ENCODE measurements around the gene BFSP2.
"Not testable (repeated sequence)": the region's sequence is repeated elsewhere in the genome, so short reads cannot be mapped to it uniquely, and the experiment has no call there.

Gene BFSP2

DNA sequence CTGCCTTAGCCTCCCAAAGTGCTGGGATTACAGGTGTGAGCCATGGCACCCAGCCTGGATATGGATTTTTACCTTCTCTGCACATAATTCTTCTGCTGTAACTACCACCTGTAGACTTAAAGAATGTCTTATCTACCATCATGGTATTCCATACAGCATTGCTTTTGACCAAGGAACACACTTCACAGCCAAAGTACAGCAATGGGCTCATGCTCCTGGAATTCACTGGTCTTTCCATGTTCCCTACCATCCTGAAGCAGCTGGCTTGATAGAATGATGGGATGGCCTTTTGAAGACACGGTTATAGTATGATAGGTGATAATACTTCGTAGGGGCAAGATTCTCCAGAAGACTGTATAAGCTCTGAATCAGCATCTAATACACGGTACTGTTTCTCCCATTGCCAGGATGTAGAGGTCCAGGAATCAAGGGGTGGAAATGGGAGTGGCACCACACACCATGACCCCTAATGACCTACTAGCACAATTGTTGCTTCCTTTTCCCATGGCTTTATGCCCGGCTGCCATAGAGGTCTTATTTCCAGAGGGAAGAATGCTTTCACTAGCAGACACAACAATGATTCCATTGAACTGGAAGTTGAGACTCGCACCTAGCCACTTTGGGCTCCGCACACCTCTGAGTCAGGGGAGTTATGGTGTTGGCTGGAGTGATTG lies 112.7 kb downstream of the BFSP2 start:
- Mint-ChIP-seq H3K27me3 (ENCODE audit: low read depth, poor library complexity) (no peaks in the 10 kb centered on the region), H3K4me1 (no peaks in the 10 kb centered on the region), H3K4me3 (no peak overlapping the region)

DNA sequence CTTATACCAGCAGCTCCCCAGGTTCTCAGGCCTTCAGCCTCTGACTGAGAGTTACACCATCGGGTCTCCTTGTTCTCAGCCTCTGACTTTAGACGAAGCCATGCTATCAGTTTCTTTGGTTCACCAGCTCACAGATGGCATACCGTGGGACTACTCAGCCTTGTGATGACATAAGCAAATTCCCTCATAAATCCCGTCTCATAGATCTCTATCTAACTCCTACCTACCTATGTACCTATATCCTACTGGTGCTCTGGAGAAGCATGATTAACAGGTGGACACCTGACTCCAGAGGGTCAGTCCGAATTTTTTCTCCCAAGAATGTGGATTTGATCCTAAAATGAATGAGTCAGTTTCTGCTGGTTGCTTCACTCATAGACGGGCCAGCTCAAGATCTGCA lies 114.6 kb downstream of the BFSP2 start:
- no peak for DNase-seq
- no peak overlapping the region for H3K27ac Mint-ChIP-seq
- no peaks in the 10 kb centered on the region for H3K36me3 Mint-ChIP-seq (ENCODE audit: low read depth)
- TF ChIP-seq, protein P1, sequence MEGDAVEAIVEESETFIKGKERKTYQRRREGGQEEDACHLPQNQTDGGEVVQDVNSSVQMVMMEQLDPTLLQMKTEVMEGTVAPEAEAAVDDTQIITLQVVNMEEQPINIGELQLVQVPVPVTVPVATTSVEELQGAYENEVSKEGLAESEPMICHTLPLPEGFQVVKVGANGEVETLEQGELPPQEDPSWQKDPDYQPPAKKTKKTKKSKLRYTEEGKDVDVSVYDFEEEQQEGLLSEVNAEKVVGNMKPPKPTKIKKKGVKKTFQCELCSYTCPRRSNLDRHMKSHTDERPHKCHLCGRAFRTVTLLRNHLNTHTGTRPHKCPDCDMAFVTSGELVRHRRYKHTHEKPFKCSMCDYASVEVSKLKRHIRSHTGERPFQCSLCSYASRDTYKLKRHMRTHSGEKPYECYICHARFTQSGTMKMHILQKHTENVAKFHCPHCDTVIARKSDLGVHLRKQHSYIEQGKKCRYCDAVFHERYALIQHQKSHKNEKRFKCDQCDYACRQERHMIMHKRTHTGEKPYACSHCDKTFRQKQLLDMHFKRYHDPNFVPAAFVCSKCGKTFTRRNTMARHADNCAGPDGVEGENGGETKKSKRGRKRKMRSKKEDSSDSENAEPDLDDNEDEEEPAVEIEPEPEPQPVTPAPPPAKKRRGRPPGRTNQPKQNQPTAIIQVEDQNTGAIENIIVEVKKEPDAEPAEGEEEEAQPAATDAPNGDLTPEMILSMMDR (IDR thresholded peaks at IDR 0.05) = no peak
- no peaks in the 10 kb centered on the region for H3K4me1 Mint-ChIP-seq
- H3K4me3 Mint-ChIP-seq = no peak overlapping the region
- no peaks in the 10 kb centered on the region for H3K9me3 Mint-ChIP-seq
- H3K27me3 Mint-ChIP-seq (ENCODE audit: low read depth, poor library complexity) = no peaks in the 10 kb centered on the region

More for the DNA sequence above, 112.7 kb downstream of the BFSP2 start:
- TF ChIP-seq, protein P1 (IDR thresholded peaks at IDR 0.05) = no peak
- DNase-seq = no peak
- Mint-ChIP-seq H3K9me3 (no peaks in the 10 kb centered on the region), H3K36me3 (ENCODE audit: low read depth) (no peaks in the 10 kb centered on the region), H3K27ac (no peak overlapping the region)

DNA sequence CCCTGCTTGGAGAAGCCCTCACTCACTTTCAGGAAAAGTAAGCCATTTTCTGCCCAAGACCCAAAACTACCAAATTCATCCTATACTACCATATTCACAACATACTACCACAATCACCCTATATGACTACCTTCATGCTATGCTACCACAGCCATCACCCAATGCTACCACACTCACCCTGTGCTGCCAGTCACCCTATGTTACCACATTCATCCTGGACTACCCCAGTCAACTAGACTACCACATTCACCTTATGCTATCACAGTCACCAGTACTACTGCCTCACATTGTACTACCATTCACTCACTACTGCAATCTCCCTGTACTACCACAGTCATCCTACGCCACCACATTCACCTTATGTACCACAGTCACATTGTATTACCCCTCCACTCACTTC lies 115.3 kb downstream of the BFSP2 start:
- TF ChIP-seq, protein P1 (IDR thresholded peaks at IDR 0.05) = no peak
- H3K4me3 Mint-ChIP-seq = no peak overlapping the region
- peaks cover 2% of the 10 kb centered on the region for H3K4me1 Mint-ChIP-seq
- H3K27me3 Mint-ChIP-seq (ENCODE audit: low read depth, poor library complexity) = no peaks in the 10 kb centered on the region
- H3K27ac Mint-ChIP-seq = no peak overlapping the region
- DNase-seq = no peak
- no peaks in the 10 kb centered on the region for H3K36me3 Mint-ChIP-seq (ENCODE audit: low read depth)
- no peaks in the 10 kb centered on the region for H3K9me3 Mint-ChIP-seq

DNA sequence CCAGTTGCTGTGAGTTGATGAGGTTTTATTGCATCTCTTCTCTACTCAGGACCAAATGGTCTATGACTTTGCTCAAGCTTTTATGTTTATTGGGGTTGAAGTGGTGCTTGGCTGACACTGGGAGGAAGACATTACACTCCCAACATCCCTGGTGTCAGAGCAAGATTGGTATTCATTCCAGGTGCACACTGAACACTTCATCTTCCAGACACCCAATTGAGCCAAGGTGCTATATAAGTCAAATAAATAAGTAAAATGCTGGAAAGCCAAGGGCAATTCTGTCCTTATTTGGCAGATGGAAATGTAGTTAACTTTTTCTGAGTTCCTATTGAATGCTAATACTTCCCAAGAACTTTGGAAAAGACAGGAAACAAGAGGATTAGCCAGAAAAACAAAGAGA lies 120.4 kb downstream of the BFSP2 start:
- peaks cover 11% of the 10 kb centered on the region for H3K4me1 Mint-ChIP-seq
- H3K36me3 Mint-ChIP-seq (ENCODE audit: low read depth) = no peaks in the 10 kb centered on the region
- no peak overlapping the region for H3K27ac Mint-ChIP-seq

DNA sequence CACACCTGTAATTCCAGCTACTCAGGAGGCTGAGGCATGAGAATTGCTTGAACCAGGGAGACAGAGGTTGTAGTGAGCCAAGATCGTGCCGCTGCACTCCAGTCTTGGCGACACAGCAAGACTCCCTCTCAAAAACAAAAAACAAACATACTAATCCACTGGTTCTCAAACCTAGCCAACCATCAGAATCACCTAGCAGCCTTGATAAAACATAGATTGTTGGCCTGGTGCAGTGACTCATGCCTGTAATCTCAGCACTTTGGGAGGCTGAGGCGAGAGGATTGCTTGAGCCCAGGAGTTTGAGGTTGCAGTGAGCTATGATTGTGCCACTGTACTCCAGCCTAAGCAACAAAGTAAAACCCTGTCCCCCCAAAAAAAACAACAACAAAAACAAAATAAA lies 121.1 kb downstream of the BFSP2 start:
- H3K27me3 Mint-ChIP-seq (ENCODE audit: low read depth, poor library complexity); H3K36me3 Mint-ChIP-seq (ENCODE audit: low read depth); H3K9me3 Mint-ChIP-seq; H3K27ac Mint-ChIP-seq; DNase-seq; H3K4me3 Mint-ChIP-seq: not testable (repeated sequence)
- H3K4me1 Mint-ChIP-seq = peaks cover 11% of the 10 kb centered on the region

More for the DNA sequence above, 120.4 kb downstream of the BFSP2 start:
- H3K9me3 Mint-ChIP-seq = no peaks in the 10 kb centered on the region
- no peaks in the 10 kb centered on the region for H3K27me3 Mint-ChIP-seq (ENCODE audit: low read depth, poor library complexity)
- TF ChIP-seq, protein P1 (IDR thresholded peaks at IDR 0.05) = no peak
- no peak overlapping the region for H3K4me3 Mint-ChIP-seq
- DNase-seq = no peak

DNA sequence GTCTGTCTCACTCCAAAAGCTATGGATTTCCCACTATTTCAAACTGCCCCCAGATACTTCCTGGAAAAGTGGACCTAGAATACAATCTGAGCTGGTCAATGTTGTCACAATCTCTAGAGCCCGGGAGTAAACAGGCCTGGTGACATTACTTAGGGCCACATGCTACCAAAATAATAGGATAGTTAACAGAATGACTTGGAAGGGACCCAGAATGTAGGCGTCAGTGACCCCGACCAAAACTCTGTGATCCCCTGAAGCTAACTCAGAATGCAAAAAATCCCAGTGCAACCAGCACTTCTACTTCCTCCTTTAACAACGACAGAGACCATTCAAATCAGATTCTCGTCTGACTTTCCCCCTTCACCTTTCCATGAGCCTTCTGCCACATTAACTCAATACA lies 122.1 kb downstream of the BFSP2 start:
- Mint-ChIP-seq H3K9me3 (no peaks in the 10 kb centered on the region), H3K36me3 (ENCODE audit: low read depth) (no peaks in the 10 kb centered on the region), H3K27ac (no peak overlapping the region), H3K27me3 (ENCODE audit: low read depth, poor library complexity) (no peaks in the 10 kb centered on the region), H3K4me3 (no peak overlapping the region), H3K4me1 (peaks cover 13% of the 10 kb centered on the region)
- TF ChIP-seq, protein P1 (IDR thresholded peaks at IDR 0.05) = no peak
- DNase-seq = no peak

DNA sequence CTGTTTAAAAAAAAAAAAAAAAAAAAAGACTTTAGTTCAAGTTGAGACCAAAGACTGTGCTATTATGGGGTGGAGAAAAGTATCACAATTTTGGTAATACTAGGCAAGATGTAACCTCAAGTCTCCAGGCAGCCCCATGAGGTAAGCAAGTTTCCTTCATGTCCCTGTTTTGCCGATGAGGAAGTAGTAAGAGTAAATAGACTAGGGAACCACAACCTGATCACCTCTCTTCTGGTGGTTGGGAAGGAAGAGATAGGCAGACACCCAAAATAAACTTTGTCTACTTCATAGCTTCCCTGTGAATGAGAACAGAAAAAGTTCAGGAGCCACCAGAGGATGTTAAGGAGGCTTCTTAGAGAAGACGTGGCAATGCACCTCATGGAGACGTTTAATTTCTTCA lies 123.9 kb downstream of the BFSP2 start:
- not testable (repeated sequence) for H3K9me3 Mint-ChIP-seq; H3K4me3 Mint-ChIP-seq; H3K27ac Mint-ChIP-seq; H3K27me3 Mint-ChIP-seq (ENCODE audit: low read depth, poor library complexity); H3K36me3 Mint-ChIP-seq (ENCODE audit: low read depth); DNase-seq
- H3K4me1 Mint-ChIP-seq = peaks cover 20% of the 10 kb centered on the region

All from nephron progenitor cell (in vitro differentiated cells).